ENCODE data around the gene ZNF451.

The ZNF451 gene

GRCh38 chr6:57069228-57069627 lies 20.8 kb upstream of the ZNF451 start:
- no peaks in the 10 kb centered on the region for H3K27me3 ChIP-seq (ENCODE audit: insufficient read depth, low read depth)
- no peaks in the 10 kb centered on the region for H3K36me3 ChIP-seq (ENCODE audit: insufficient read depth)
- TF ChIP-seq CTCF (conservative IDR thresholded peaks at IDR 0.05; ENCODE audit: low read depth, low read length) = no peak
- H2AFZ ChIP-seq (ENCODE audit: low read depth) = no peak overlapping the region
- H4K20me1 ChIP-seq (ENCODE audit: insufficient read depth) = no peaks in the 10 kb centered on the region
- H3K4me2 ChIP-seq = no peak overlapping the region
- H3K79me2 ChIP-seq (ENCODE audit: insufficient read depth, low read depth) = no peaks in the 10 kb centered on the region
- H3K9ac ChIP-seq = no peak overlapping the region
- H3K4me3 ChIP-seq (IDR thresholded peaks at IDR 0.05; ENCODE audit: insufficient read depth, low read depth, low read length) = no peak overlapping the region
- H3K4me1 ChIP-seq (ENCODE audit: low read depth, poor library complexity, severe bottlenecking) = no peaks in the 10 kb centered on the region
- no peak overlapping the region for H3K27ac ChIP-seq

- Histone ChIP-seq H3K36me3 (ENCODE audit: insufficient read depth) (no peaks in the 10 kb centered on the region), H2AFZ (ENCODE audit: low read depth) (no peak overlapping the region), H3K79me2 (ENCODE audit: insufficient read depth, low read depth) (no peaks in the 10 kb centered on the region), H3K9ac (no peak overlapping the region), H3K4me1 (ENCODE audit: low read depth, poor library complexity, severe bottlenecking) (no peaks in the 10 kb centered on the region), H4K20me1 (ENCODE audit: insufficient read depth) (no peaks in the 10 kb centered on the region), H3K27me3 (ENCODE audit: insufficient read depth, low read depth) (no peaks in the 10 kb centered on the region), H3K27ac (no peak overlapping the region), H3K4me3 (IDR thresholded peaks at IDR 0.05; ENCODE audit: insufficient read depth, low read depth, low read length) (no peak overlapping the region), H3K4me2 (no peak overlapping the region)
- TF ChIP-seq CTCF (conservative IDR thresholded peaks at IDR 0.05; ENCODE audit: low read depth, low read length) = no peak
Observed at GRCh38 chr6:57069920-57070331, 20.1 kb upstream of the ZNF451 start.

GRCh38 chr6:57072108-57072507 lies 17.9 kb upstream of the ZNF451 start:
- Histone ChIP-seq H3K27me3 (ENCODE audit: insufficient read depth, low read depth) (no peaks in the 10 kb centered on the region), H4K20me1 (ENCODE audit: insufficient read depth) (no peaks in the 10 kb centered on the region; the same call in 1 of the 2 replicates)
- no peak for TF ChIP-seq CTCF (conservative IDR thresholded peaks at IDR 0.05; ENCODE audit: low read depth, low read length)

GRCh38 chr6:57074383-57074782 lies 15.6 kb upstream of the ZNF451 start:
- no peak overlapping the region for H2AFZ ChIP-seq (ENCODE audit: low read depth)
- no peaks in the 10 kb centered on the region for H3K27me3 ChIP-seq (ENCODE audit: insufficient read depth, low read depth)
- H4K20me1 ChIP-seq (ENCODE audit: insufficient read depth) = no peaks in the 10 kb centered on the region; the same call in 1 of the 2 replicates
- no peaks in the 10 kb centered on the region for H3K36me3 ChIP-seq (ENCODE audit: insufficient read depth)
- H3K27ac ChIP-seq = no peak overlapping the region
- no peaks in the 10 kb centered on the region for H3K4me1 ChIP-seq (ENCODE audit: low read depth, poor library complexity, severe bottlenecking)
- H3K9ac ChIP-seq = no peak overlapping the region
- TF ChIP-seq CTCF (conservative IDR thresholded peaks at IDR 0.05; ENCODE audit: low read depth, low read length) = no peak
- H3K4me3 ChIP-seq (IDR thresholded peaks at IDR 0.05; ENCODE audit: insufficient read depth, low read depth, low read length) = no peak overlapping the region
- no peaks in the 10 kb centered on the region for H3K79me2 ChIP-seq (ENCODE audit: insufficient read depth, low read depth)
- H3K4me2 ChIP-seq = no peak overlapping the region

More at GRCh38 chr6:57072108-57072507, 17.9 kb upstream of the ZNF451 start:
- no peaks in the 10 kb centered on the region for H3K36me3 ChIP-seq (ENCODE audit: insufficient read depth)
- no peak overlapping the region for H3K9ac ChIP-seq
- no peaks in the 10 kb centered on the region for H3K4me1 ChIP-seq (ENCODE audit: low read depth, poor library complexity, severe bottlenecking)
- H2AFZ ChIP-seq (ENCODE audit: low read depth) = no peak overlapping the region
- no peak overlapping the region for H3K4me3 ChIP-seq (IDR thresholded peaks at IDR 0.05; ENCODE audit: insufficient read depth, low read depth, low read length)
- no peak overlapping the region for H3K4me2 ChIP-seq
- no peak overlapping the region for H3K27ac ChIP-seq
- H3K79me2 ChIP-seq (ENCODE audit: insufficient read depth, low read depth) = no peaks in the 10 kb centered on the region
